GM10248 (cell line): ENCODE measurements around the gene WIPI1.

Experiments used
- CTCF ChIA-PET: fragments of 300-600 bp; sonication (Branson Sonifier 250); formaldehyde crosslinking; extraction: SDS; loops from one replicate; lab custom pipeline; 2021; ENCODE audit warnings: antibody characterized with exemption; lab: Yijun Ruan, JAX
- POLR2A ChIA-PET: fragments of 350-650 bp; sonication (Branson Sonifier 250); formaldehyde crosslinking; extraction: SDS; loops from one replicate; lab custom pipeline; 2020; ENCODE audit warnings: antibody characterized with exemption; lab: Yijun Ruan, JAX
- DNase-seq: peaks from one replicate; pipeline ENCODE4 v3.0.0; 2012; ENCODE audit errors: extremely low spot score
- TF ChIP-seq, protein P1 (sequence below): IDR thresholded peaks from 2 replicates; pipeline ENCODE4 v1.5.1; 2012; ENCODE audit warnings: mild to moderate bottlenecking, low read depth; ENCODE audit errors: extremely low read depth, missing control alignments, control extremely low read depth

The WIPI1 gene

DNA sequence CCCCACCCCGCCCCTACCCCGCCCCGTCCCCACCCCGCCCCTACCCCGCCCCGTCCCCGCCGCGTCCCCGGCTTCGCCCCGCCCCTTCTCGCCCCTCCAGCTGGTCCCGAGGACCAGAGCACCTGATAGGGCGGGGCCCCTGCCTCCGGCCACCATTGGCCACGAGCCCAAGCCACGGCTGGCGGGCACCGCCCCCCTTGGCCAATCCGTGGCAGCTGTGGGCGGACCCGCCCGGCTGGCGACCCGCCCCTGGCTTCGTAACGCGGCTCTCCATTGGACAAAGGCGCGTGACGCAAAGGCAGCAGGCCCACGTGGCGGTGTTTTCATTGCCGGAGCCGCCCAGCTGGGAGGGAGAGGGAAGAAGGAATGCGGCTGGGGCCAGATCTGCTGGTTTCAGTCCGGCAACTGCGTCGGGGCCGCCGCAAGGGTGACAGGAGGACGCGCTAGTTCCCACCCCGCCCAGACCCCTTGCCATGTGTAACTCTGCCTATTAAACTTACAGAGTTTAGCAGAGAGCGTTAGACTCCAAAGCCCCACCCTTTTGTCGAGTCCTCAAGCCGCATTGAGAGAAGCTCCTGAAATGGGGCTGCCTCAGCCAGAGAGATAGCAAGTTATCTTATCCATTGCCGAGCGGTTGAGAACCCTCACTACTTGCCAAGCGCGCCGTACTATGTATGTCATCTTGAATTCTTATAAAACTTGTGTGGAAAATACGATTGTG lies 403 bp upstream of the WIPI1 start:
- POLR2A ChIA-PET: interaction anchor here (0.6 to 1.3 kb wide), 4 partner anchors 20 to 280 kb away, joined by 3 to 5 read pairs (median 4); partner anchors contain the start of gene AMZ2
- peak; percentile 98 for DNase-seq
- TF ChIP-seq, protein P1, sequence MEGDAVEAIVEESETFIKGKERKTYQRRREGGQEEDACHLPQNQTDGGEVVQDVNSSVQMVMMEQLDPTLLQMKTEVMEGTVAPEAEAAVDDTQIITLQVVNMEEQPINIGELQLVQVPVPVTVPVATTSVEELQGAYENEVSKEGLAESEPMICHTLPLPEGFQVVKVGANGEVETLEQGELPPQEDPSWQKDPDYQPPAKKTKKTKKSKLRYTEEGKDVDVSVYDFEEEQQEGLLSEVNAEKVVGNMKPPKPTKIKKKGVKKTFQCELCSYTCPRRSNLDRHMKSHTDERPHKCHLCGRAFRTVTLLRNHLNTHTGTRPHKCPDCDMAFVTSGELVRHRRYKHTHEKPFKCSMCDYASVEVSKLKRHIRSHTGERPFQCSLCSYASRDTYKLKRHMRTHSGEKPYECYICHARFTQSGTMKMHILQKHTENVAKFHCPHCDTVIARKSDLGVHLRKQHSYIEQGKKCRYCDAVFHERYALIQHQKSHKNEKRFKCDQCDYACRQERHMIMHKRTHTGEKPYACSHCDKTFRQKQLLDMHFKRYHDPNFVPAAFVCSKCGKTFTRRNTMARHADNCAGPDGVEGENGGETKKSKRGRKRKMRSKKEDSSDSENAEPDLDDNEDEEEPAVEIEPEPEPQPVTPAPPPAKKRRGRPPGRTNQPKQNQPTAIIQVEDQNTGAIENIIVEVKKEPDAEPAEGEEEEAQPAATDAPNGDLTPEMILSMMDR: no peak
- CTCF ChIA-PET: interaction anchor here (1.0 to 5.1 kb wide), 18 partner anchors 8 to 466 kb away, joined by 3 to 24 read pairs (median 6); no protein-coding TSS in a partner anchor

DNA sequence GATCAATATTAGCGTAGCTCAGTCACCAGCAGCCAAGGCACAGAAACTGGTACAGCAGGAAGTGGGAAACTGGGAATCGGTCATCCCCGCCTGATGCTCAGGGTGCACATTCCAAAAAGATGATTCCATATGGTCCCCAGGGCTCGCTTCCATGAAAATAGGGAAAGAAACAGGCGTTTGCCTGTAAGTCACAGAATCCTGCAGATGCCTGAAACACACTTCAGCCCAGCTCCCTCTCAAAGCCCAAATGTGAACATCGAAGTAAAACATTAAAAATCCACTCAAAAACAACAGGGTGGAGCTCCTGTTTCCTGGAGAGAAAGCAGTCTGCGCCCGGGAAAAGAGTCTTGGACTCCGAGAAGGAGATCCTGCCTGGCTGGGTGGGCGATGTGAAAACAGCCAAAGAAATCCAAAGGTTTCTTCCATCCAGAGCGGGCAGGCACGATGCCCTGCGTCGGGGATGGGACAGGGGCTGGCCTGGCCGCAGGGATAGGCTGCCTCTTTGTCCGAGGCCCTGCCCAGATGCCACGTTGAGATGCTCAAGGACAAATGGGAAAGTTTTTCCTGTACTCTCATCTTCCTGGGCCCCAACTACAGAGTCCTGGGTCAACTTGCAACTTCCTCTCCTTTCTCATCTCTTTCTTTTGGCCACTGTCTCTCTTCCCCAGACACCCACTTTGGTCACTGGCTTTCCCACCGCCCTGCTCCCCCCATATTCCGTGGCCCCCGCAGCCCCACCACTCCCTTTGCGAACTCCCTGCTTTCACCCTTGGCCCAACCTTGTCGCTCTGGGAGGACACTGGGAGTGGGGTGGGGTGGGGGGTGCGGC lies 743 bp downstream of the WIPI1 start:
- TF ChIP-seq, protein P1: no peak
- no peak for DNase-seq
- ChIA-PET CTCF (interaction anchor here (1.1 to 5.1 kb wide), 13 partner anchors 9 to 321 kb away, joined by 3 to 24 read pairs (median 5); no protein-coding TSS in a partner anchor), POLR2A (interaction anchor here (0.8 kb wide), 1 partner anchor 9 kb away, joined by 4 read pairs; no protein-coding TSS in a partner anchor)

DNA sequence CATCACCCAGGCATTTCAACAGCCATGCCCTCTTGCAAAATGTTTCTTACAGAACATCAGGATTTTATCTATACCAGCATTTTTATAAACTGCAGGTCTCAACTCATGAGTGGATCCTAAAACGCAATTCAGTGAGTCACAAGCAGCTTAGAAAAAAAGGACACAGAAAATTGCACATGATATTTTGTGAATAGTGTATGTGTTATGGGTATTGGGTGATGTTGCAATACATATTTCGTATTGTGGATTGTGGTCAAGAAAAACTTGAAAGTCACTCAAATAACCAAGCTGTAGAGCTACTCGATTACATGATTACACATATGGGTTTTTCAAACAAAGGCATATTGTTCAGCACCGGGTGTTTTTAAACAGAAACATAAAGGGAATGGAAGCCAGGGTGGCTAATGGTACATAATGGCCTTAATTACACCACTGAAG lies 1.4 kb downstream of the WIPI1 start:
- TF ChIP-seq, protein P1: no peak
- ChIA-PET POLR2A (interaction anchor here (0.5 kb wide), 1 partner anchor 653 kb away, joined by 3 read pairs; no protein-coding TSS in a partner anchor), CTCF (interaction anchor here (1.2 to 5.1 kb wide), 8 partner anchors 10 to 320 kb away, joined by 3 to 24 read pairs (median 4); no protein-coding TSS in a partner anchor)
- no peak for DNase-seq

DNA sequence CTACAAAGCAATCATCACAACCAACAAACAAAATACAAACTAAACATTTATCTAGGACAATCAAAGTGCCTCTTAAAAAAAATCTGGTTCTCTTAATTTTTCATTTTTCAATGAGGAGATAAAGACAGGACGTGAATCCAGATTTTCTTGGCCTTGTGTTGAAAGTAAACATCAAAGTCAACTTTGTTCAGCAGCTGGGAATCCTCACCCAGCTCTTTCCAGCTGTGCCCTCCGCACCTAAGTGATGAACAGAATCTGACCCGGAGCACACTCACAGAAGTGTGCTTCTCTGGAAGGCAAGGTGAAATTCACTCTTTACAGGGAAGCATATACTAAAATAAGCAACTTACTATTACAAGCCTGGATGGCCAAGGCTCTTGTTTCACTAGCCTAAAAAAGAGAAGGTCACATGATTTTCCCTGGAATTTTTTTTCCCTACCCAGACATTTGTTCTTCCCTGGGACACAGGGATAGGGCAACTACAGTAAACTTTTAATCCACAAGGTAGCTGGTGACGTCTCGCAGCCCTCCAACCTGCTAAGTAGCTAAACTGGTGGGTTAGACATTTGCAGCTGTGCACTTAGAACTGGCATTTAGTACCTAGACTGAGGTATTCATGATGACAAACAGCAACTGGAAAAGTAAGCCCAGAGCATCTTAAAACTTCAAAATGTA lies 3.2 kb downstream of the WIPI1 start:
- CTCF ChIA-PET: interaction anchor here (1.2 to 2.7 kb wide), 4 partner anchors 8 to 253 kb away, joined by 3 to 12 read pairs (median 8); no protein-coding TSS in a partner anchor
- POLR2A ChIA-PET: no interaction called here

DNA sequence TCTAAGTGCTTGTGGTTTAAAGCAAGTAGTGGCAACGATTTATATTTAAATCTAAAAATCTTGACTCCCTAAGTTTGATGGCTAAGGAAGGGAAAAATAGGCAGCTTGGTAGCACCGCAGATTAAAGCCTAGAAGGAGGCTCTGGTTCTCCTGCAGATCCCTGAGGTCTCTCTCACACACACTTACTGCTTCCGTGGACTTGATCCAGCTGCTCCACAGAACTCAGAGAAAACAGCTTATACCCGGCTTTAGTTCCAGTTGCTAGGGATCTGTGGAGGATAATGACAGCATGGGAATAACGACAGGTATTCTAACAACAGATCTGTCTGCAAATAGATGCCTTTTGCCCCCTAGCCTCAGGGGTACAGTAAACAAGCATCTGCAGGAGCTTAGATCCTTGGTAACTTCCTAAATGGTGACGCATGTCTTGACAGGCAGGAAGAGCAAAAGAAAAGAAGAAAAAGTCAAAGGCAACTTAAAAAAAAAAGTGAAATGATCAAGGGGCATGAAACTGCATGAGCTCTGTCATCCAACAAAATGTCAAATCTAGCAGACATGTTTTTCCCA lies 4.5 kb downstream of the WIPI1 start:
- ChIA-PET CTCF (interaction anchor here (1.6 to 2.7 kb wide), 3 partner anchors 9 to 17 kb away, joined by 5 to 12 read pairs (median 11); no protein-coding TSS in a partner anchor), POLR2A (no interaction called here)
- no peak for DNase-seq
- TF ChIP-seq, protein P1: no peak

More for the DNA sequence above, 3.2 kb downstream of the WIPI1 start:
- TF ChIP-seq, protein P1: no peak
- no peak for DNase-seq
